SU-DHL-6 (cell line): Measurements from ENCODE around the gene BACE1.

ENCODE experiments used
- EZH2phosphoT487 ChIP-seq: fragments of 200-600 bp; sonication (generic), shearing (Covaris generic); conservative IDR thresholded peaks from 2 replicates; pipeline ENCODE4 v1.6.1; 2018; ENCODE audit warnings: mild to moderate bottlenecking, antibody characterized with exemption, low read length, moderate library complexity, mixed read lengths
- TF ChIP-seq, protein P1 (sequence below): fragments of 200-600 bp; sonication (generic); IDR thresholded peaks from one replicate; pipeline ENCODE4 v1.5.1; 2017; ENCODE audit warnings: antibody characterized with exemption, mild to moderate bottlenecking, low read length, moderate library complexity; ENCODE audit not compliant: insufficient read depth, poor library complexity, severe bottlenecking

DNA sequence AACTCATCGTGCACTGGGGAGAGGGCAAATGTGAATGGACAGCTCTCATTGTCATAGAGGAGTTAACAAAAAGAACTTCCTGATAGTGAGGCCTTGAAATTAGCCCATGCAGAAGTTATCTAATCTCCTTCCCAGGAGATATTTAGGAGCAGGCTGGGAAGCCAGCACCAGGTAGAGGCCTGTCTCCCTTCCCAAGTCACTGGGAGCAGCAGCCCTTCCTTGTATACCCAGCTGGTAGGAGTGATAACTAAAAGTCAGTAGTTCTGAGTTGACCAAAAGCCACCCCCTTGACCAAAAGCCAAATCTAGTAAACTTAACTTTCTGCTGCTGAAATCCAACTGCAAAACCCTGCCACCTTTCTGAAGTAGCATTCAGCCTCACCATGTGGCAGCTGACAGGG, 26.3 kb downstream of the BACE1 start:
- TF ChIP-seq, protein P1, sequence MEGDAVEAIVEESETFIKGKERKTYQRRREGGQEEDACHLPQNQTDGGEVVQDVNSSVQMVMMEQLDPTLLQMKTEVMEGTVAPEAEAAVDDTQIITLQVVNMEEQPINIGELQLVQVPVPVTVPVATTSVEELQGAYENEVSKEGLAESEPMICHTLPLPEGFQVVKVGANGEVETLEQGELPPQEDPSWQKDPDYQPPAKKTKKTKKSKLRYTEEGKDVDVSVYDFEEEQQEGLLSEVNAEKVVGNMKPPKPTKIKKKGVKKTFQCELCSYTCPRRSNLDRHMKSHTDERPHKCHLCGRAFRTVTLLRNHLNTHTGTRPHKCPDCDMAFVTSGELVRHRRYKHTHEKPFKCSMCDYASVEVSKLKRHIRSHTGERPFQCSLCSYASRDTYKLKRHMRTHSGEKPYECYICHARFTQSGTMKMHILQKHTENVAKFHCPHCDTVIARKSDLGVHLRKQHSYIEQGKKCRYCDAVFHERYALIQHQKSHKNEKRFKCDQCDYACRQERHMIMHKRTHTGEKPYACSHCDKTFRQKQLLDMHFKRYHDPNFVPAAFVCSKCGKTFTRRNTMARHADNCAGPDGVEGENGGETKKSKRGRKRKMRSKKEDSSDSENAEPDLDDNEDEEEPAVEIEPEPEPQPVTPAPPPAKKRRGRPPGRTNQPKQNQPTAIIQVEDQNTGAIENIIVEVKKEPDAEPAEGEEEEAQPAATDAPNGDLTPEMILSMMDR, result no peak
- TF ChIP-seq EZH2phosphoT487, result no peak
